GM19023 (cell line): ENCODE results near the gene HPS6.

Source experiments
- ATAC-seq: cut with Tn5 transposase; IDR thresholded peaks from one replicate; pipeline ENCODE4 v1.9.1; 2021; ENCODE audit warnings: mild to moderate bottlenecking, moderate library complexity; ENCODE audit not compliant: unreplicated experiment

The HPS6 gene

GRCh38 chr10:102067091-102067916, 2.2 kb downstream of the HPS6 start:
- ATAC-seq = no peak

DNA sequence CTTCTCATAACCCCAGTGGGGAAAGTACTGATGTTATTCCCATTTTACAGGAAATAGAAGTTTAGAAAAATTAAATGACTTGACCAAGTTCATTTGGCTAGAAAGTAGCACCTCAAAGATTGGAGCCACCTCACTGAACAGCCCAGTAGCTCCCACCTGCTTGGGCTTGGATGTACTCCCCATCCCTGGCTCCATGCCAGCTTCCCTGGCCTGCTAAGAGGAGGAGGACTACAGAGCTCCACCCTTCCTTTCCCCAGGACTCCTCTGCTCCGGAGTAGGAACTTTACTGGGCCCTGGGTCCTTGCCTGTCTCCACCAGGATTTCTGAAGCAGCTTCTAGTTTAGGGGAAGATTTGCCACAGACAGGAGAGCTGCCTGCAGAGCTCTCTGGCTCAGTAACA, 3.1 kb downstream of the HPS6 start:
- ATAC-seq = no peak

DNA sequence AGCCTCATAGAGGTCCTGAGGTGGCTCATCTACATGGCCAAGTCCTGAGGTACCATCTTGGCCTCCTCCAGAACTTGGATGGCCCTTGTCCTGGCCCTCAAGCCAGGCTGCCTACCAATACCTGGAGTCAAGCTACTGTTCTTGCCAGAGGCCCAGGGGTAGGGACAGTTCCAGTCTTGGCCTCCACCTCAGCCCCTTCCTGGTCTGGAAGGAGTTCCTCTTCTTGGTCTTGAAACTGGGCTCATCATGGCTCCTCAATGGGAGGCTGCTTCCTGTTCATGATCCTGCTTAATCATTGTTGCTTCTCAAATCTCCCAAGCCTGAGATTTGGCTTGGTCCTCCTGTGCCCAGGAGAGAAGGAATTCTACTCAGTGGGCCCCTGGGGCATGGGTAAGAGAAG, 3.9 kb downstream of the HPS6 start:
- no peak for ATAC-seq

DNA sequence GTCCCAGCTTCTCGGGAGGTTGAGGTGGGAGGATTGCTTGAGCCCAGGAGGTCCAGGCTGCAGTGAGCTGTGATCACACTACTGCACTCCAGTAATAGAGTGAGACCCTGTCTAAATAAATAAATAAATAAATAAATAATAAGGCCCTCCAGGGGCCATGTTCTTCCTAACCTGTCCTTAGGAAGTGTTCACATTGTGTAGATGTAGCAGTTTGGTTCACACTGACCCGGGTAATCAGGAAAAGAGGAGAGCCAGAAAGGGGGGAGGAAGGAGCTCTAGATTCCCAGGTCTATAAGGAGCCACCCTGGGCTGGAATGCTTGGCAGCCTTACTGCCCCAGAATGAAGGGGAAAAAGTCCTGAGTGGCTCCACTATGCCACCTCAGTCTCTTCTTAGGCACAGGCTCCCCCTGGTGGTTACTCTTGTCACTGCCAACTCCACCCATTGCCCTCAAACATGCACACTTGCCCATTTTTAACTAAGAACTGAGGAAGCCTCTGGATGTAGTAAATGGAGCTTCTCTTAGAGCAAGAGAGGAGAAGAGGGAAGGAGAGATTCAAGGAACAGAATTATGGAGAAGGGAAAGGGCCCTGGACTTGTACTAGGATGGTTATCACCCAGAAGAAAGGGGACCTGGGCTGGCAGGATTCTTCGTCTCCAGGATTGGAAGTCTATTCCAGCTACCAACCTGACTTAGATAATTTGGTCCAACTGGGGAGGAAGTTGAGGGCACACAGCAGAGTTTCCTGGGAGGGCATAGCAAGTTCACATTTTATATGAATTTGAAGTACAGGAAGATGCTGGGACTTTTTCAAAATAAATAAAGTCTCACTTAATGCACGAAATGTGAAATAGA, 7.8 kb downstream of the HPS6 start:
- no peak for ATAC-seq

DNA sequence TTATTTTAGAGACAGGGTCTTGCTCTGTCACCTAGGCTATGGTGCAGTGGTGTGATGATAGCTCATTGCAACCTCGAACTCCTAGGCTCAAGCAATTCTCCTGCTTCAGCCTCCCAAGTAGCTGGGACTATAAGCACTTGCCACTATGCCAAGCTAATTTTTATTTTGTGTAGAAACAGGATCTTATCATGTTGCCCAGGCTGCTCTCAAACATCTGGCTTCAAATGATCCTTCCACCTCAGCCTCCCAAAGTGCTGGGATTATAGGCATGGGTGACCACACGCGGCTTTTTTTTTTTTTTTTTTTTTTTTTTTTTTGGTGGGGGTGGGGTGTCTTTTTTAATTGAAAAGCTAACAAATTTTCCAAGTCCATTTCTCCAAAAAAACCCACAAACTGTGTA, 18.4 kb downstream of the HPS6 start:
- no peak for ATAC-seq

DNA sequence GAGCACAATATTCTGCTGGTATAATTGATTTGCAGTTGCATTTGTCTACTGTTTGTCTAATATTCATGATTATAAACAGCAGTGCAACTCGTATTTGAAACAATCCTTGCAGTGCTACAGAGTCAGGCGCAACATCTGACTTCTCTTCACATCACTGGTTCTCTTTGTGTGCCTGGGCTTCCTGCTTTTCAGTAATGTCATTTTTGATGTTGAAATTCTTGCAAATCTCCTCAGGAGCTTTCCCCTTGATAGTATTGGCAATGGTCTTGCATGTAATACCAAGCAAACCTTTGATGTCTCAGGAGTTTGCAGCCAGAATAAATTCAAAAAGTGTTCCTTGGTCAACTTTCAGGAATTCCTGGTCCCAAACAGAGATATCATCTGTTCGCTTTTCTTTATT, 20.2 kb downstream of the HPS6 start:
- ATAC-seq = no peak

DNA sequence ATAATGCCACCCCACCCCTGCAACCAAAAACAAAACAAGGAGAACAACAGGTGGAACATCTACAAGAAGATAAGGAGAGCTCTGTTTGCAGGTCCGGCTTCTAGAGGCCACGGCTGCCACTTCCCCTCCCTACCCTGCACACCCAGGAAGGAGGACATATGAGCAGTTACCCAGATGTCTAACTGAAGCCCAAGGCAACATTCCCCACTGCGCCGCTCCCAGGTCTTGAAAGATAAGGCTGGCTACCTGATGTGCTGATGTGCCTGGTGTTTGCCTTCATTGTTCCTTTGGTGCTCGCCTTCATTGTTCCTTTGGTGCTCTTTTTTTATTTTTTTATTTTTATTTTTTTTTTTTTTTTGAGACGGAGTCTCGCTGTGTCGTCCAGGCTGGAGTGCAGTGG, 21.0 kb downstream of the HPS6 start:
- no peak for ATAC-seq

GRCh38 chr10:102090772-102091171, 25.6 kb downstream of the HPS6 start:
- ATAC-seq = no peak

GRCh38 chr10:102096449-102096848, 31.3 kb downstream of the HPS6 start:
- ATAC-seq = no peak

DNA sequence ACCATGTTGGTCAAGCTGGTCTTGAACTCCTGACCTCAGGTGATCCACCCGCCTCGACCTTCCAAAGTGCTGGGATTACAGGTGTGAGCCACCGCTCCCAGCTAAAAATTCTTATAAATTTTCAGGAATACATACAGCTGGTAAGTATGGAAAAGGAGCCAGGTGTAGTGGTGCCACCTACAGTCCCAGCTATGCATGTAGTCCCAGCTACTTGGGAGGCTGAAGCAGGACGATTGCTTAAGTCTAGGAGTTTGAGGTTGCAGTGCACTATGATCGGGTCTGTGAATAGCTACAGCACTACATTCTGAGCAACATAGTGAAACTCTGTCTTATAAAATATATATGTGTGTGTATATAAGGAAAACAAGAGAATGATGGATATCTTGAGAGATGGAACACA, 36.0 kb downstream of the HPS6 start:
- no peak for ATAC-seq

DNA sequence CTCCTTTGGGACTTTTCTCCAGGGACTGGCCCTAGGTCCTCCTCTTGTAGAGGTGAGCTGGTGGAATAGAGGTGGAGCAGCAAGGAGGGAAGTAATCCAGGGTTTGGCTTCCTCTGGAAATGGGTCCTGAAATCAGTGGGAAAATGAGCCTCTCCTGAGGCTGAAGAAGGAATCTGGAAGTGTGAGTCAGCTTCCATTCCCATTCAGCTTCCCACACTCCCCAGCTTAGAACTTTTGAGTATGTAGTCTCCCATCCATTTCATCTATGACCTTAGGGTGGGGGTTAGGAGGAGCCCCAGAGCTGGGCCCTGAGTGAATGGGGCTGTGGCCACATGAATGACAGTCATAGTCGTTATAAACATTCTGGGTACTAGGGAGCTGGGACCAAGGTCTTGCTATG, 37.3 kb downstream of the HPS6 start:
- no peak for ATAC-seq

GRCh38 chr10:102106998-102107397, 41.8 kb downstream of the HPS6 start:
- ATAC-seq = no peak

GRCh38 chr10:102109166-102110116, 44.3 kb downstream of the HPS6 start:
- no peak for ATAC-seq

GRCh38 chr10:102111276-102111675, 46.1 kb downstream of the HPS6 start:
- ATAC-seq = no peak

- no peak for ATAC-seq
These were observed 47.2 kb downstream of the HPS6 start for GRCh38 chr10:102112210-102112817.

- ATAC-seq = no peak
These were observed 48.3 kb downstream of the HPS6 start for GRCh38 chr10:102113261-102113955.

- peak; percentile 26 for ATAC-seq
These were observed 49.1 kb downstream of the HPS6 start for GRCh38 chr10:102113956-102114857.

- ATAC-seq = peak; percentile 70
These were observed 49.9 kb downstream of the HPS6 start for GRCh38 chr10:102114861-102115618.
